Activated CD4-positive, alpha-beta T cell treated with anti-CD3 and anti-CD28 coated beads for 48 hours (primary cell): Measurements from ENCODE around the gene GRK5.

ENCODE experiments used
- DNase-seq: peaks from one replicate; pipeline ENCODE4 v3.0.0-alpha.2; 2020

Gene GRK5

GRCh38 chr10:119468542-119469324 is 261.4 kb downstream of the GRK5 start:
- DNase-seq, result no peak

- no peak for DNase-seq
Observed at GRCh38 chr10:119469325-119469707, 261.9 kb downstream of the GRK5 start.

GRCh38 chr10:119469846-119470245 is 262.5 kb downstream of the GRK5 start:
- DNase-seq, result no peak

GRCh38 chr10:119470920-119471702 is 263.7 kb downstream of the GRK5 start:
- no peak for DNase-seq

GRCh38 chr10:119473771-119474170 is 266.4 kb downstream of the GRK5 start:
- no peak for DNase-seq

GRCh38 chr10:119474606-119475005 is 267.2 kb downstream of the GRK5 start:
- no peak for DNase-seq

- DNase-seq, result no peak
Observed at GRCh38 chr10:119477444-119477843, 270.1 kb downstream of the GRK5 start.

- DNase-seq, result peak; percentile 32
Observed at GRCh38 chr10:119478111-119478802, 270.9 kb downstream of the GRK5 start.

- DNase-seq, result no peak
Observed at GRCh38 chr10:119478811-119479341, 271.5 kb downstream of the GRK5 start.

GRCh38 chr10:119479532-119479931 is 272.2 kb downstream of the GRK5 start:
- no peak for DNase-seq

GRCh38 chr10:119480667-119481066 is 273.3 kb downstream of the GRK5 start:
- no peak for DNase-seq

- DNase-seq, result no peak
Observed at GRCh38 chr10:119481781-119482426, 274.5 kb downstream of the GRK5 start.

GRCh38 chr10:119483001-119483400 is 275.6 kb downstream of the GRK5 start:
- DNase-seq, result no peak

GRCh38 chr10:119483839-119484238 is 276.5 kb downstream of the GRK5 start:
- no peak for DNase-seq

- DNase-seq, result no peak
Observed at GRCh38 chr10:119488675-119489074, 281.3 kb downstream of the GRK5 start.

- DNase-seq, result no peak
Observed at GRCh38 chr10:119489991-119490326, 282.6 kb downstream of the GRK5 start.

- DNase-seq, result no peak
Observed at GRCh38 chr10:119491966-119492757, 284.8 kb downstream of the GRK5 start.

- peak; percentile 37 for DNase-seq
Observed at GRCh38 chr10:119493155-119493554, 285.8 kb downstream of the GRK5 start.

- DNase-seq, result no peak
Observed at GRCh38 chr10:119494236-119495020, 287.1 kb downstream of the GRK5 start.

GRCh38 chr10:119495021-119495505 is 287.7 kb downstream of the GRK5 start:
- no peak for DNase-seq

- no peak for DNase-seq
Observed at GRCh38 chr10:119495545-119495944, 288.2 kb downstream of the GRK5 start.
